Measurements from ENCODE around the gene RHBDL3.

- TF ChIP-seq CTCF (IDR thresholded peaks at IDR 0.05 in 2 of 3, conservative IDR thresholded peaks at IDR 0.05 in 1 of 3; ENCODE audit: control insufficient read depth in 2 of 3, extremely low read depth in 1 of 3, insufficient read depth in 1 of 3, low read depth in 3 of 3, low read length in 3 of 3), result no peak
- no peak for TF ChIP-seq E2F4 (IDR thresholded peaks at IDR 0.05; ENCODE audit: low read depth, low read length)
- no peak for TF ChIP-seq MTA3 (IDR thresholded peaks at IDR 0.05; ENCODE audit: borderline replicate concordance, low read length)
- no peak for TF ChIP-seq SMARCA5 (IDR thresholded peaks at IDR 0.05)
- no peak for TF ChIP-seq FOS (IDR thresholded peaks at IDR 0.05; ENCODE audit: borderline replicate concordance, extremely low read depth, insufficient read length)
Measured at GRCh38 chr17:32311028-32311536, 45.5 kb downstream of the RHBDL3 start.
